HCEC 1CT (cell line): Measurements from ENCODE around the gene RABIF.
"Not testable (repeated sequence)": the region's sequence is repeated elsewhere in the genome, so short reads cannot be mapped to it uniquely, and the experiment has no call there.

Experiments
- DNase-seq: peaks from one replicate; pipeline ENCODE4 v3.0.0-alpha.2; 2017

RABIF gene

GRCh38 chr1:202888531-202889360, at the start of gene RABIF:
Gene RABIF (minus strand): TSS chr1:202889149. CDS start chr1:202889098, 51 bp downstream.
- peak; percentile 94 for DNase-seq

GRCh38 chr1:202938287-202938925, 49.5 kb upstream of the RABIF start:
- DNase-seq: no peak

DNA sequence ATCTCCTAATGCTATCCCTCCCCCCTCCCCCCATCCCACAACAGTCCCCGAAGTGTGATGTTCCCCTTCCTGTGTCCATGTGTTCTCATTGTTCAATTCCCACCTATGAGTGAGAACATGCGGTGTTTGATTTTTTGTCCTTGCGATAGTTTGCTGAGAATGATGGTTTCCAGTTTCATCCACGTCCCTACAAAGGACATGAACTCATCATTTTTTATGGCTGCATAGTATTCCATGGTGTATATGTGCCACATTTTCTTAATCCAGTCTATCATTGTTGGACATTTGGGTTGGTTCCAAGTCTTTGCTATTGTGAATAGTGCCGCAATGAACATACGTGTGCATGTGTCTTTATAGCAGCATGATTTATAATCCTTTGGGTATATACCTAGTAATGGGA, 47.5 kb upstream of the RABIF start:
- not testable (repeated sequence) for DNase-seq

DNA sequence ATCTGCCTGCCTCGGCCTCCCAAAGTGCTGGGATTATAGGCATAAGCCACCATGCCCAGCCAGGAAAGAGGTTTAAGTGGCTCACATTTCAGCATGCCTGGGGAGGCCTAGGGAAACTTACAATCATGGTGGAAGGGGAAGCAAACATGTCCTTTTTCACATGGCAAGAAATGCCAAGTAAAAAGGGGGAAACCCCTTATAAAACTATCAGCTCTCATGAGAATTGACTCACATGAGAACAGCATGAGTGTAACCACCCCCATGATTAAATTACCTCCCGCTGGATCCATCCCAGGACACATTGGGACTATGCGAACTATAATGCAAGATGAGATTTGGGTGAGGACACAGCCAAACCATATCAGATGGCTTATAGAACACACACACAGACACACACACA, 46.9 kb upstream of the RABIF start:
- no peak for DNase-seq

- DNase-seq: no peak
These were observed 45.8 kb upstream of the RABIF start for GRCh38 chr1:202934755-202935154.

DNA sequence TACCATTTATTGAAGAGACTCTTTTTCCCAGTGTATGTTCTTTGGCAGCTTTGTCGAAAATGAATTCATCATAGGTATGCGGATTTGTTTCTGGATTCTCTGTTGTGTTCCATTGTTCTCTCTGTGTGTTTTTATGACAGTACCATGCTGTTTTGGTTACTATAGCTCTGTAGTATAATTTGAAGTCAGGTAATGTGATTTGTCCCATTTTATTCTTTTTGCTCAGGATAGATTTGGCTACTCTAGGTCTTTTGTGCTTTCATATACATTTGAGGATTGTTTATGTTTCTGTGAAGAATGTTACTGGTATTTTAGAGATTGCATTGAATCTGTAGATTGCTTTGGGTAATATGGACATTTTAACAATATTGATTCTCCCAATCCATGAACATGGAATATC, 43.5 kb upstream of the RABIF start:
- DNase-seq: no peak

DNA sequence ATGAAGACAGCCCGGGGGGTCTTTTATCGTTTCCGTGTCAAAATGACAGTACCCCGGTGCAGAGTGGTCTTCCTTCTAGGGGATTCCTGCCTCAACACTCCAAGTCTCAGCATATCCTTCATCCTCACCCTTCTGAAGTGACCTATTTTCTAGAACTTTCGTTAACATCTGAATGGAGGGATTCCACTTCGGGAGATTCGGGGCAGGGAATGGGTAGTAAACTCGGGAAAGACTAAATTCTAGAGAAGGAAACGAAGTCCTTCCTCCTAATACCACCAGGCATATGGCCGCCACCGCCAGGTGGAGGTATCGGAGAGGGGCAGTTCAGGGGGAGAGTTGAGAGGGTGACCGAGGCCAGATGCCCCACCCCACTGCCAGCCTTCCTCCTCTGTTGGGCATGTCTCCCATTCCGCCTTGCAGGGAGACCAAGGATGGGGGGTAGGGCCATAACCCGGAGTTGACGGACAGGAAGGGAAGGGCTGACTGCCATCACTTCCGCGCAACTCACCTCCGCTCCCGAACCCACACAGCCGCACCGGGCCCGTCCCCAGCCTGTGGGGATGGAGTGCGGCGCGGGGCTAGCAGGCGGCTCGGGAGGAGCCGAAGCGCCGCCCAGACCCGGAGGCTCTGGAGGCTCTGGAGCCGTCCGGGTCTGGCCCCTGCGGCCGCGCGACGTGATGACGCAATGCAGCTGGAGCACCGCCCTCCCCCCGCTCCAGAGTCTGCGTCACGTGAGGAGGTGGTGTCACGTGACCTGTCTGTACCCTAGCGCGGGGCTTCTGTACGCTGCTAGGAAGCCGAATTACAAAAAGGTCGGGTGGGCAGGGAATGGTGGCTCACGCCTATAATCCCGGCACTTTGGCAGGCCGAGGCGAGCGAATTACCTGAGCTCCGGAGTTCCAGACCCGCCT, 37.9 kb upstream of the RABIF start, which contains the start of gene KLHL12:
TSS of gene KLHL12 (minus strand) at position 654 of the 911 bp plus-strand sequence. CDS start 2,072 bp downstream, outside the sequence.
- DNase-seq: peak; percentile 96

- DNase-seq: no peak
These were observed 34.6 kb upstream of the RABIF start for GRCh38 chr1:202923533-202923932.

DNA sequence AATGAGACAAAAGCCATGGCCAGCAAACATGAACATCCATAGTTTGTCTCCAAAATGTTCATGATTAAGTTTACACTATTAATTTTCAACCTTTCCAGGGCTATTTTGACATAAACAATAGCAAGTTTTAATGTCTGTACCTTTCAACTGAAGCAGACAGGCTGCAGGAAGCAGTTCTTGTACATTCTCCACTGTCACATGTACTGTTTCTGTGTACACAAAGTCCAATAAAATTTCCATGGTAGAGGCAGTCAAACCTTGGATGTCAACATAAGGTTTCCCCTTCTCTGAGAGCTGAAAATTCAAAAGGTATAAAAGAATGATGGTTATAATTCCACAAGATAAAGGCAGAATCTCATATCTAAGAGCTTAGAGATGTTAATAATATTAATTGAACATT, 30.7 kb upstream of the RABIF start:
- DNase-seq: no peak

GRCh38 chr1:202915146-202915545, 26.2 kb upstream of the RABIF start:
- no peak for DNase-seq

DNA sequence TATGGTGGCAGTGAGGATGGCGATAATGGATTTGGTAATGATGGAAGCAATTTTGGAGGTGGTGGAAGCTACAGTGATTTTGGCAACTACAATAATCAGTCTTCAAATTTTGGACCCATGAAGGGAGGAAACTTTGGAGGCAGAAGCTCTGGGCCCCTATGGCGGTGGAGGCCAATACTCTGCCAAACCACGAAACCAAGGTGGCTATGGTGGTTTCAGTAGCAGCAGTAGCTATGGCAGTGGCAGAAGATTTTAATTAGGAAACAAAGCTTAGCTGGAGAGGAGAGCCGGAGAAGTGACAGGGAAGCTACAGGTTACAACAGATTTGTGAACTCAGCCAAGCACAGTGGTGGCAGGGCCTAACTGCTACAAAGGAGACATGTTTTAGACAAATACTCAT, 23.5 kb upstream of the RABIF start:
- not testable (repeated sequence) for DNase-seq

- DNase-seq: no peak
These were observed 20.5 kb upstream of the RABIF start for GRCh38 chr1:202909494-202909893.

DNA sequence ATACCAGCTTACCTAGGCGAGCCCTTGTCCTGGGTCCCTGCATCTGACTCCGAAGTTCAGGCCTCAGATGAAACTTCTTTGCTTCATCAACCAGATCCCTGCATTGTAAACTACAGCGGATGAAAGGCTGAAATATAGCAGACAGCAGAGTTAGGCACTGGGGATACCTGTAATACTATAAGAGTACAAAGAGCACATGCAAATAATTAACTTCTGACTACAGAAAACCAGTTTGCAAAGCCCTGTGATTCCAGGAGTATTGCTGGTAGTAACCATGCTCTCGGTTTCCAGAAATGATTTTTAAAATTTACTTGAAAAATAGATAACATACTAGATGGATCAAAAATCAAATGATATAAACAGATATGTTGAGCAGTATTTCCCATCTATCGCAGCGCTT, 20.0 kb upstream of the RABIF start:
- DNase-seq: no peak

DNA sequence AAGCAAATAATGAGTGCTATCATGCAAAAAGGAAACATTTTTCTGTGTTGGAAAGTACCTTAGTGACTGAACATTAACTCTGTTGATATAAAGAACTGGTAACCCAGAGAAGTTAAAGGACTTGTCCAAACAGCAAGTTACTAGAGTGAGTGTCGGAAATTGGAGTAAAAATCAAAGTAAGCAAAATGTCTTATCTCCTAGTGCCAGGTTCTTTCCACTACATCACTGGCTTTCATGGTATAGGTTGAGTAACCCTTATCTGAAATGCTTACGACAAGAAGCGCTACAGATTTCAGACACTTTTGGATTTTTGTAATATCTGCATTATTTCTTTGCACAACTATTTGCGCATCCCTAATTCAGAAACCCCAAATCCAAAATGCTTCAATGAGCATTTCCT, 16.4 kb upstream of the RABIF start:
- no peak for DNase-seq

DNA sequence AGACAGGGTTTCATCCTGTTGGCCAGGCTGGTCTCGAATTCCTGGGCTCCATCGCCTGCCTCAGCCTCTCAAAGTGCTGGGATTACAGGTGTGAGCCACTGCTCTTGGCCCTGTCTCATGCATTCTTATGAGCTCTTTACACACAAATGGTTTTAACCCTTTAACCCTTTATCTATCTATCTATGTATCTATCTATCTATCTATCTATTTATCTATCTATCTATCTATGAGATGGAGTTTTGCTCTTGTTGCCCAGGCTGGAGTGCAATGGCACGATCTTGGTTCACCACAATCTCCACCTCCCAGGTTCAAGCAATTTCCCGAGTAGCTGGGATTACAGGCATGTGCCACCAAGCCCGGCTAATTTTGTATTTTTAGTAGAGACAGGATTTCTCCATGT, 14.9 kb upstream of the RABIF start:
- not testable (repeated sequence) for DNase-seq

DNA sequence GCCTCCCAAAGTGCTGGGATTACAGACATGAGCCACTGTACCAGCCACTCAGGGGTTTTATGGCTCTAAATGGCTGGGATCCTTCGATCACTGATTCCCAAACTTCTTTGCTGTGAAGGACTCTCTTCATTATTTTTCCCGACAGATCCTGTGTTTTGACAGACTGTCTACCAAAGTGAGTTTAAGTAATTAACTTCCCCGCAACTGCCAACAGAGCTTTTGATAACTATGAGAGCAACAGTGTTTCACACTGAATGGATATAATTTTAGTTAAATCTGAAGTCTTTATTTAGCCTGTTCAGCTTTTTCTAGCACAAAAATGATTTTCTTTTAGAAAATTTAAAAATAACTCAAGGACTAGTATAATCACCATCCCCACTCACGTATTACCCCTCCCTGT, 12.6 kb upstream of the RABIF start:
- DNase-seq: no peak

DNA sequence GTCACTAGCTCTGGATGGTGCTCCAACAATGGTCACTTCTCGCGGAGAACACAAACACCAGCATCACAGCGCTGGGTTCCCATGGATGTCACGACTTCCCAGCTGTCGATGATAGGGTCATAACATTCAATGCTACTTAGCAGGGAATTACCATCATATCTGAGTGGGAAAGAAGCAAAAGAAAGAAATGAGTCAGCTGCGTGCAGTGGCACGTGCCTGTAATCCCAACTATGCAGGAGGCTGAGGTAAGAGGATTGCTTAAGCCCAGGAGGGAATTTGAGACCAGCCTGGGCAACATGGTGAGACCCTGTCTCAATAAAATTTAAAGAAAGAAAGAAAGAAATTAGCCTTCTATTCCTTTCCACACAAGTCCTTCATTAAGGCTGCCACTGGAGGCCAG, 3.6 kb upstream of the RABIF start:
- no peak for DNase-seq

- DNase-seq: no peak
These were observed 1.4 kb upstream of the RABIF start for GRCh38 chr1:202890392-202890791.

DNA sequence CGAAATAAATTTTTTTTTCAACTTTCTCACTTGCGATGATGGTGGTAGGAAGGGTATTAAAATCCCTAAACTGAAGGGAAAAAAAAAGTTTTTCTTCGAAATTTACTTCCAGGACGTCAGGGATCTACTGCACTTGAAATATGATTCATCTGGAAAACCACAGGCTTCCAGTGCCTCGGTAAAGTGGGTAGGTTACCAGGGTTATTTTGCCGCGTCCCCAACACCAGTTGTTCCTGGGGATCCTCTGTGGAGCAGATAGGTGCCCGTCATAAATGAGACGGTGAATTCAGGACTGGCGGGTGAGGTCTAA, 773 bp downstream of the RABIF start:
- DNase-seq: peak; percentile 43

- DNase-seq: no peak
These were observed 7.9 kb downstream of the RABIF start for GRCh38 chr1:202880961-202881460.

GRCh38 chr1:202880062-202880461, 8.9 kb downstream of the RABIF start:
- DNase-seq: no peak

DNA sequence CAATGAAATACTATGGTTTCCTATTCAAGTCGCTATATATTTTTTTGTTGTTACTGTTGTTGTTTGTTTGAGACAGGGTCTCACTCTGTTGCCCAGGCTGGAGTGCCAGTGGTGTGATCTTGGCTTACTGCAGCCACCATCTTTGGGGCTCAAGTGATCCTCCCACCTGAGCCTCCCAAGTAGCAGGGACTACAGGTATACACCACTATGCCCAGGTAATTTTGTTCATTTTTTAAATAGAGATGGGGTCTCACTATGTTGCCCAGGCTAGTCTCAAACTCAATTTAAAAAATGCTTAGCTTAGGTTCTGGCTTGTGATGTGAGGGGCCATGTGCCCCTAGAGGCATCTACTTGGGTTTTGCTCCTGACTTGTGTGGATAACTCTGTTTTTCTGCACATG, 9.8 kb downstream of the RABIF start:
- no peak for DNase-seq

DNA sequence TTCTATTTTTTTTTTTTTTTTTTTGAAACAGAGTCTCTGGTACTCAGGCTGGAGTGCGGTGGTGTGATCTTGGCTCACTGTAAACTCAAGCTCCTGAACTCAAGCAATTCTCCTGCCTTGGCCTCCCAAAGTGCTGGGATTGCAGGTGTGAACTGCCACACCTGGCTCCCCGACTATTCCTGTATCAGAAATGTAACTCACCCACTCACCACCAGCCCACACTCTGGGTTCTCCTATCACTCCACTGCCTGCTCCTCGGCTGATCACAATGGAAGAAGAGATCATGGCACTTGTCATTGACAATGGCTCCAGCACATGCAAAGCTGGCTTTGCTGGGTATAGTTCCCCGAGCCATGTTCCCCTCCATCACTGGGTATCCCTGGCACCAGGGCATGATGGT, 15.9 kb downstream of the RABIF start:
- DNase-seq: no peak
